NCI-H1105 treated with DMSO at 0.1 percent for 48 hours (cell line): Measurements from ENCODE around the gene ENOSF1.

Experiments used
- DNase-seq: peaks from one replicate; lab custom pipeline; 2025; lab: John Stamatoyannopoulos, UW

ENOSF1 gene

DNA sequence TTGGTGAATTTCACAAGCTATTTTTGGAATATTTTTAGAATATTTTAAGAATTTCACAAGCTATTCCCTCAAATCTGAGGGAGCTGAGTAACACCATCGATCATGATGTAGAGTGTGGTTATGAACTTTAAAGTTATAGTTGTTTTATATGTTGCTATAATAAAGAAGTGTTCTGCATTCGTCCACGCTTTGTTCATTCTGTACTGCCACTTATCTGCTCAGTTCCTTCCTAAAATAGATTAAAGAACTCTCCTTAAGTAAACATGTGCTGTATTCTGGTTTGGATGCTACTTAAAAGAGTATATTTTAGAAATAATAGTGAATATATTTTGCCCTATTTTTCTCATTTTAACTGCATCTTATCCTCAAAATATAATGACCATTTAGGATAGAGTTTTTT, 39.1 kb downstream of the ENOSF1 start:
- no peak for DNase-seq

DNA sequence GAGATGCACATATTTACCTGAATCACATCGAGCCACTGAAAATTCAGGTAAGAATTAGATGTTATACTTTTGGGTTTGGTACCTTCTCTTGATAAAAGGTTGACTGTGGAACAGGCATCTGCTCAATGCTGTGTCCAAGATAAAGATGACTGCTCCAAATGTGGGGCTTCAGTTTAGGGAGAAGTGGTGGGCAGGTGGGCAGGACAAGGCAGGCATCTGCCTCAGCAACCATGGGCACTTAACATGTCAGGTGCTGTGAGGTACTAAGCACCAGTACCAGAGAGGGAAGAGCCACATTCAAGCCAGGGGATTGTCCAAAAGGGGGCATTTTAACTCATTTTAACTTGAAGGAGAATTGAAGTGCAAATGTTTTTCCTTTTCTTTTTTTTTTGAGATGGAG, 41.0 kb downstream of the ENOSF1 start:
- no peak for DNase-seq

DNA sequence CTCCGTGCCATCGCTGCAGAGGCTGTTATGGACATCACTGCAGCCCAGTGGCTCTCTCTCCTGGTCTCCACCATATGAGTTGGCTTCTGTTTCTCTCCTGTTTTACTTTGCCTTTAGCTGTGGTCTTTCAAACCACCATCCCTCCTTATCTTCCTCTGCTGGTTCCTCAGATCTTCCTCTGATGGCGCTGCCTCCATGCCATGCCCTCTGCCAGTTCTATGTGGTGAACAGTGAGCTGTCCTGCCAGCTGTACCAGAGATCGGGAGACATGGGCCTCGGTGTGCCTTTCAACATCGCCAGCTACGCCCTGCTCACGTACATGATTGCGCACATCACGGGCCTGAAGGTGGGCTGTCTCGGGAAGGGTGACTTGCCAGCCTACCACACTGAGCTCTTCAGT, 41.9 kb downstream of the ENOSF1 start:
- DNase-seq, result no peak

DNA sequence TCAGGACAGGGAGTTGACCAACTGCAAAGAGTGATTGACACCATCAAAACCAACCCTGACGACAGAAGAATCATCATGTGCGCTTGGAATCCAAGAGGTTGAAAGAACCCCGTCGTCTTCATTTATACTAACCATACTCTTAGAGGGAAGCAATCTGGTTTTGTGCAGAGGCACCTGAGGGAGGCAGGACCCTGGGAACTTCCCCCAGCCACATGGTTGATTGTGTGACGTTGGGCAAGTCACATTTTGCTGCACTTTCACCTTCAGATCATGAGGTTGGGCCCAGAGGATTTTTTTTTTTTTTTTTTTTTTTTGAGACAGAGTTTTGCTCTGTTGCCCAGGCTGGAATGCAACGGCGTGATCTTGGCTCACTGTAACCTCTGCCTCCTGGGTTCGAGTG, 43.4 kb downstream of the ENOSF1 start:
- no peak for DNase-seq

DNA sequence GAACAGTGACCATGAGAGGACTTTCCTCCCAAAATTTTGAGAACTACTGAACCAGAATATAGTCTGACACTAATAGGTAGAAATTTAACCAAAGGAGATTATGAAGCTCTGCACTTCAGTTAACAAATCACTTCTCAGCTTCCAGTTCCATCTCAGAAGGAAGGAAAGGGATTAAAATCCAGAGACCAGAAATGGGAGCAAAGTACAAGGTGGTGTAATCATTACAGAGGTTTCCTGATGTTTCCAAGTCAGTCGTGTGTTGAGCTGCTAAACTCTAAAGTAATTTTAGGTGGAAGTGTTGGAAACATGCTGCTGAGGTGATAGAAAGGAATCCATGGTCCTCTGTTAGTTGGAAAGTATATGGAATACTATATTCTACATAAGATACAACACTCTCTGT, 44.2 kb downstream of the ENOSF1 start:
- DNase-seq, result no peak

DNA sequence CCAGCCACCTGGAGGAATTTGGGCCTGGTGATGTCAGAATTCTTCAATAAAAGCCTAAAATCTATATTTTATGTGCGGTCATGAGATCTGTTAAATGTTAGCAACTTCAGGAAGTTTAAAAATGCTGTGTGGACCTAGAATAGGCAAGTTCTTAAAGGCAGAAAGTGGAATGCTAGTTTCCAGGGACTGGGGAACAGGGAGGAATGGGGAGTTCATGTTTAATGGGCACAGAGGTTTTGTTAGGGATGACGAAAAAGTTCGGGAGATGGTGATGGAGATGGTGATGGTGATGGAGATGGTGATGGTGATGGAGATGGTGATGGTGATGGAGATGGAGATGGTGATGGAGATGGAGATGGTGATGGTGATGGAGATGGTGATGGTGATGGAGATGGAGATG, 45.8 kb downstream of the ENOSF1 start:
- DNase-seq, result no peak

DNA sequence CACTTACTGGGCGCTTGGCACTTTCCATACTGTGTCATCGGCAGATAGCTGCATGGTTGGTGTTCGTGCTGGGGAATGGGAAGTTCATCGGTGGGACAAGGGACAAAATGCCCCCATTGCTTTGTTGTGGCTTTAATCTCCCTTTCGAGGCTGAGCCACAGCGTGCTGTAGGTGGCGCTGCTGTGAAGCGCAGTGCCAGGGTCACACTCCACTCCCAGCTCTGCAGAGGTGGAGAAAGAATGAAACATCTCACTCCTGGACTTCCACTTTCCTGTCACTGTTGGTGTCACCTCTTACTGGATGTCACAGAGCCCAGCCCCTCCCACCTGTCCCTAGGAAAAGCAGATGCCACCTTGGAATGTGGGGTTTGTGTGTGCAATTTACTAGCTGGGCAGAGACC, 46.3 kb downstream of the ENOSF1 start:
- DNase-seq, result no peak

DNA sequence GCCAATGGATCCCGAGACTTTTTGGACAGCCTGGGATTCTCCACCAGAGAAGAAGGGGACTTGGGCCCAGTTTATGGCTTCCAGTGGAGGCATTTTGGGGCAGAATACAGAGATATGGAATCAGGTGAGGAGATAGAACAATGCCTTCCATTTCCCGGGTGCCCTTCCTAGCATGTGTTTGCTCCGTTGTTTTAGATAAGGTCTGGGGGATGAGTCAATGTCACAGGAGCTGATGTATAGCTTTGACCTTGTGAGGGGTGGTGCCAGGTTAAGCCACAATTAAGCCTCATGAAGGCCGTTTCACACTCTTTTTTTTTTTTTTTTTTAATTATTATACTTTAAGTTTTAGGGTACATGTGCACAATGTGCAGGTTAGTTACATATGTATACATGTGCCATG, 50.2 kb downstream of the ENOSF1 start:
- no peak for DNase-seq

DNA sequence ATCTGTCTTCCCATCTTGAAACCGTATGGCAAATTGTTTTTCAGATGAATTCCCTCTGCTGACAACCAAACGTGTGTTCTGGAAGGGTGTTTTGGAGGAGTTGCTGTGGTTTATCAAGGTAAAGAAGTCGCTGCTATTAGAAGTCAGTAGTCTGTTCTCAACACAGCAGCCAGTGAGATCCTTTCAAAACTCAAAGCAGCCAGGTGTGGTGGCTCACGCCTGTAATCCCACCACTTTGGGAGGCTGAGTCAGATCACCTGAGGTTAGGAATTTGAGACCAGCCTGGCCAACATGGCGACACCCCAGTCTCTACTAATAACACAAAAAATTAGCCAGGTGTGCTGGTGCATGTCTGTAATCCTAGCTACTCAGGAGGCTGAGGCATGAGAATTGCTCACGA, 52.8 kb downstream of the ENOSF1 start:
- no peak for DNase-seq

DNA sequence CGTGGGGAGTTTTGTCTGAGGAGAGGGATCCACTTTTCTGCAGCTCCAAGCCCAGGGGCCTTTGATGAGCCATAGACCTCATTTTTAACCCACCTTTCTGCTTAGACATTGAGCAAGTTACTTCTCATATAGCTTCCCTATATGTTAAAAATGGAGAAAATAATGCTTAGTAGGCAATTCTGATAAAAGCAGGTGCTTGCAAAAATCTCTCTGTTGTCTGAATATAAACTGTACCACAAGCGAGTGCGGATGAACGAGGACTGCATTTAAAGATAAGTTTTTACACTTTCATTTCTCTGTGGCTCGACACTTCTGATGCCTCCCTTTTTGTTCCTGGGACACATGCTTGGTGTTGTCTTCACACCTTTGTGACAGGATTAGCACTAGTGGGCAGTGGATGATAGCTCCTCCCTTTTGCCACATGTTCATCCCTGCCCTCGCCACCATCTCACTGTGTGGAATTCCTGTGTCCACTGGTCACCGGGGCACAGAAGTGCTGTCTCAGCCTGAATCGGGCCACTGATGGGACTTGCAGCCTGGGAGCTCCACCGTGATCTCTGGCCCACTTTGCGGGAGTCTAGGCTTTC, 53.4 kb downstream of the ENOSF1 start:
- no peak for DNase-seq

DNA sequence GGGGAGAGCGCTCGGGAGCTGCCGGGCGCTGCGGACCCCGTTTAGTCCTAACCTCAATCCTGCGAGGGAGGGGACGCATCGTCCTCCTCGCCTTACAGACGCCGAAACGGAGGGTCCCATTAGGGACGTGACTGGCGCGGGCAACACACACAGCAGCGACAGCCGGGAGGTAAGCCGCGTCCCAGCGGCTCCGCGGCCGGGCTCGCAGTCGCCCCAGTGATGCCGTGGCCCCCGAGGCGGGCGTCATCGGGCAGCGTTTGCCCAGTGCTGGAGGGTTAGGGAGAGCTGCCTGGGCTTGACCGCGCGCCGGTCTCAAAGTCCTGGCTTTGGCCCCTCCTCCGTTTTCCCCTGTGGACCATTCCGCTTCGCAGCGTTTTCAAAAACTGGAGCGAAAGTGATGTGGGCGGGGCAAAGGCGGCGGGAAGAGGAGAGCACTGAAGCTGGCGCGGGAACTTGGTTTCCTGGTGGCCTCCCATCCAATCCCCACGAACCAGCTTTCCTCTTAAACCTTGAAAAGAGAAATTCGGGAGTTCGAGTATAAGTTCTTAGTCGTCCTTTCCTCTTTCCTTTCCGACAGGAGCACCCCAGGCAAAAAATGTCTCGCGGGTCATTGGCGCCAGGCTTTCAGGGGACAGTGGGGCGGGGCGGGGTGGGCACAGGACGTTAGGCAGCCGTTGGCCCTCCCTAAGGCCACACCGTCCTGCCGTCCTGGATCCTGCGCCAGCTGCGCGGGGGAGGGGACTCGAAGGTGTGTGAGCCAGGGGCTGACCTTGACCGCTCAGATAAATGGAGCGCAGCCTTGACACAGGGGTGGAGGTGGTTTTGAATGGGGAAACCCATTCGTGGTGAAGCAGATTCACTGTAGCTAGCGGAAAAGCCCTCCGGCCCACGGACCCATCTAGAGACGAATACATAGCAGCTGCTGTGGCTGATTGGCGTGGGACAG, 54.2 kb downstream of the ENOSF1 start:
- DNase-seq, result peak; percentile 72

DNA sequence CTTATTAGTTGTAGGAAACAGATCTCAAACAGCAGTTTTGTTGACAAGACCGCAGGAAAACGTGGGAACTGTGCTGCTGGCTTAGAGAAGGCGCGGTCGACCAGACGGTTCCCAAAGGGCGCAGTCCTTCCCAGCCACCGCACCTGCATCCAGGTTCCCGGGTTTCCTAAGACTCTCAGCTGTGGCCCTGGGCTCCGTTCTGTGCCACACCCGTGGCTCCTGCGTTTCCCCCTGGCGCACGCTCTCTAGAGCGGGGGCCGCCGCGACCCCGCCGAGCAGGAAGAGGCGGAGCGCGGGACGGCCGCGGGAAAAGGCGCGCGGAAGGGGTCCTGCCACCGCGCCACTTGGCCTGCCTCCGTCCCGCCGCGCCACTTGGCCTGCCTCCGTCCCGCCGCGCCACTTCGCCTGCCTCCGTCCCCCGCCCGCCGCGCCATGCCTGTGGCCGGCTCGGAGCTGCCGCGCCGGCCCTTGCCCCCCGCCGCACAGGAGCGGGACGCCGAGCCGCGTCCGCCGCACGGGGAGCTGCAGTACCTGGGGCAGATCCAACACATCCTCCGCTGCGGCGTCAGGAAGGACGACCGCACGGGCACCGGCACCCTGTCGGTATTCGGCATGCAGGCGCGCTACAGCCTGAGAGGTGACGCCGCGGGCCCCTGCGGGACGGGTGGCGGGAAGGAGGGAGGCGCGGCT, 55.0 kb downstream of the ENOSF1 start, which contains the start of gene TYMS:
Gene TYMS (plus strand): TSS at position 343 of the 690 bp plus-strand sequence. CDS start 90 bp downstream, at position 433.
- peak; percentile 62 for DNase-seq

DNA sequence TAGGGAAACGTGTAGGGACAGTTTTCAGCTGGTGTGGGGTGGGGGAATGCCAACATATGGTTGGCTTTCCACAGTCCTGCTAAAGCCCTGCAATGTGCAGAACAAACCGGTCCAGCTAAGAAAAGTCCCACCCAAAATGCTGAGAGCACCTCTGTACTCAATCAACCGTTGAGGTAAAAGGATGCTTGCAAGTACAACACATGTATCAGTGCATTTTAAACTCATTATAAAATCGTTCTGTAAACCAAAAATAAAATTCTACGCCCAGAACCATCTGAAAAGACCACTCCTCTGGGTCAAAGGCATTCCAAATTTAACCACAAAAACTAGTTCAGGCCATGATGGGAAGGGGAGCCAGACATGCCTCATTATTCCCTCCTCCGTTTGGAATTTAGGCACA, 57.0 kb downstream of the ENOSF1 start:
- no peak for DNase-seq

DNA sequence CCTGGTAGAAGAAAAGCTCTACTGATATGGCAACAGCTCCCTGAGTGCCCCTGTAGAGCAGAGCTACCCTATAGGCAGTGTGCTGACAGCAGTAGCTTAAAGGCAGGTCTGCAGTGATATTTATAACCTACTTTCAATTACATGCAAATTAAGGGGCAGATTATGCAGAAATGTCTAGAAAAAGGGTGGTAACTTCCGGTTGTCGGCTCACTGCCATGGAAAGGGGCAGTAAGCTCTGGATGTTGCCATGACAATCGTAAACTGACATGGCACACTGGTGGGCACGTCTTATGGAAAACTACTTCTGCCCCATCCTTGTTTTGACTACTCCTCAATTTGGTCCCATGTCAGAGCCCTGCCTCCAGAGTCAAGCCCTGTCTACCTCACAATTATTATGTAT, 57.8 kb downstream of the ENOSF1 start:
- no peak for DNase-seq

DNA sequence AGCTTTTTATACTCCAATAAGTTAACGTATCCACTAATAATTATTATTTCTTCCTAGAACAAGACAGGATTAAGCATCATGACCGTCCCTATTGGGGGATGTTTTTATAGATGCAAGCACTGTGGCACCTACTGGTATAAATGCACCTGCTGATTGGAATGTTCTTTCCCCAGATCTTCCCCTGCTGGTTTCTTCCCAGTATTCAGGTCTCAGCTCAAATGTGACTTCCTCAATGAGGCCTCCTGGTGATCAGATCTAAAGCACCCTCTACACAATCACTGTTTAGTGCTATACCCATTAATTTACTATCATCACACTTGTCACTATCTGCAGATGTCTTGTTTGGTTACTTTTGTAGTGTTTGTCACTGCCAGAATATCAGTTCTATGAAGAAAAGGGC, 58.9 kb downstream of the ENOSF1 start:
- DNase-seq, result no peak

DNA sequence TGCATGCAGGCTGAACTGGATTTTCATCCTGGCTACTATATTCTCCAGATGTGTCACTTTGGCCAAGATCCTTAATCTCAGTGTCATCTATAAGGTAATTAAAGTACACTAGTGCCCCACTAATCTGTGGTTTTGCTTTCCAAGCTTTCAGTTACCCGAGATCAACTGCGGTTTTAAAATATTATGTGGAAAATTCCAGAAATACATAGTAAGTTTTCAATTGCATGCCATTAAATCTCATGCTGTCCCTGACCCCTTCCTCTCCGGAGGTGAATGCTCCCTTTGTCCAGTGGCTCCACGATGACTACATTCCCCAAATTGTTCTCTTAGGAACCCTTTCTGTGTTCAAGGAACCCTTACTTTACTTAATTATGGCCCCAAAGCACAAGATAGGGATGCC, 60.3 kb downstream of the ENOSF1 start:
- DNase-seq, result no peak

DNA sequence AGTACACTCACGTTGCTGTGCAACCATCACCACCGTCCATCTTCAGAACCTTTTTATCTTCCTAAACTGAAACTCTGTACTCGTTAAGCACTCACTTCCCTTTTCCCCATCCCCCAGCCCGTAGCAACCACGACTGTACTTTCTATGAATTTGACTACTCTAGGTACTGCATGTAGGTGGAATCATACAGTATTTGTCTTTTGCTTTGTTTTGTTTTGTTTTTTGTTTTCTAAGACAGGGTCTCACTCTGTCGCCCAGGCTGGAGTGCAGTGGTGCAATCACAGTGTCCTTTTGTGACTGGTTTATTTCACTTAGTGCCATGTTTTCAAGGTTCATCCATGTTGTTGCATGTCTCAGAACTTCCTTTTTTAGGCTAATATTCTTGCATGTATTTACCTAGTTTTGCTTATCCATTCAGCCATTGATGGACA, 62.0 kb downstream of the ENOSF1 start:
- DNase-seq, result no peak

DNA sequence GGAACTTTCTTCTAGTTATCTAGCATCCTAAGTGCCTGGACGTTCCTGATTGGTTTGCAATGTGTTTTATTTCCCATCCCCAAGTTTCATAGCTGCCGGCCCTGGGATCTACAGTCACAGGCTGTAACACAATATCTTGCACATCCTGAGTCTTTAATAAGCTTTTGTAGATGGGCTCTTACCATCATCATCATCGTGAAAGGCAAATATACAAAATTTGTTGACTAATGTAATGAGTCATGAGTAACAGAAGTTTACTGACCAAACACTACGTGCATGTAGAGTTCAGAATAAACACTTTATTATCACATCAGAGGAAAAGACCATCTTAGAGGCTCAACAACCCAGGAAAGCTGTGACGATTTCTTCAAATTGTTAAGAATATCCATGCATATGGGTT, 63.1 kb downstream of the ENOSF1 start:
- DNase-seq, result no peak

DNA sequence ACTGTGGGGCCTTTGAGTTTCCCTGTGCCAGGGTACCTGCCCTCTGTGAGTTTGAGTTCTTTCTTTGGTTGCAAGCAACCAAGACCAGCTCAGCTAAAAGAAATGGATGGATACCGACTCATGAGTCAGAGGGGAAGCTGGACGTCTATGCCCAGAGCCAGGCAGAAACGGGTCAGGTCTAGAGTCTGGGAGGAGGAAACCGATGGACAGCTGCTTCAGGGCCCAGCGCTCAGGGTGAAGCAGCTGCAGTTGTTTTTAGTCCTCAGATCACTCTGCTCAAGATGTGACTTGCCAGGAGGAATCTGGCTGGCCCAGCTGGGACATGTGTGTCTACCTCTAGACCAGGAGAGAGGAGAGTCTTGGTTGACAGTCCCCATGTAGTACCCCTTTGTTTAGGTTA, 65.1 kb downstream of the ENOSF1 start:
- DNase-seq, result no peak

DNA sequence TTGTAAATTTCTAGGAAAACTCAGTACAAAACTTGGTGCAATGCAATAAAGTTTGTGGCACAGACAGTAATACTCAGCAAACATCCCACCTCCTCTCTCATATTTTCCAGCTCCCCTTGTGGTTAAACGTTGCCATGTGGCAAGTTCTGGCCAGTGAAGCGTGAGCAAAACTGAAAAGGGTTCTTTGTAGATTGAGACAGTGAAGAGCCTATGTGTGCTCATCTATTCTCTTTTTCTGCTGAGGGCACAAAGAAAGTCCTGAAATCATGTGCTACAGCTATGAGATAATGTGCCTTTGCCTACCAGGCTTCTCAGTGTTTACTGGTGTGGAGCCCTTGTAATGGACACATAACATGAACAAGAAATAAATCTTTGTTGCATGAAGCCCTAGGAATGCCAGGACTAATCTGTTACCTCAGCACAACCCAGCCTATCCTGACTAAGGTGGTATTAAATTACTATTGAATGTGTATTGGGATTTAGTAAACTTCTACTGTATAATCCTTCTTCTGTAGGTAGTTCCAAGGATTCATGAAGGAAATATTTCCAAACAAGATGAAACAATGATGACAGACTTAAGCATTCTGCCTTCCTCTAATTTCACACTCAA, 67.9 kb downstream of the ENOSF1 start:
- DNase-seq, result no peak

DNA sequence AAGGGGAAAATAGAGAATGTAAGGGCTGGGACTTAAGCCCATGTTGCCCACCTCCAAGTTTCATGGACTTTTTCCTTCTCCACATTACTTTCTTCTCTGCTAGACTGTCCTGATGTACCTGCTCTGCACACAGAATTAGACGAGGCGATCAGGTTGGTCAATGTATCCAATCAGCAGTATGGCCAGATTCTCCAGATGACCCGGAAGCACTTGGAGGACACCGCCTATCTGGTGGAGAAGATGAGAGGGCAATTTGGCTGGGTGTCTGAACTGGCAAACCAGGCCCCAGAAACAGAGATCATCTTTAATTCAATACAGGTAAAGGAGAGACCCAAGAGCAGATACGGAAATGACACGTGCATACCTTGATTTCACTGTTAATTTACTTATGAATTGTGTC, 71.2 kb downstream of the ENOSF1 start:
- no peak for DNase-seq

DNA sequence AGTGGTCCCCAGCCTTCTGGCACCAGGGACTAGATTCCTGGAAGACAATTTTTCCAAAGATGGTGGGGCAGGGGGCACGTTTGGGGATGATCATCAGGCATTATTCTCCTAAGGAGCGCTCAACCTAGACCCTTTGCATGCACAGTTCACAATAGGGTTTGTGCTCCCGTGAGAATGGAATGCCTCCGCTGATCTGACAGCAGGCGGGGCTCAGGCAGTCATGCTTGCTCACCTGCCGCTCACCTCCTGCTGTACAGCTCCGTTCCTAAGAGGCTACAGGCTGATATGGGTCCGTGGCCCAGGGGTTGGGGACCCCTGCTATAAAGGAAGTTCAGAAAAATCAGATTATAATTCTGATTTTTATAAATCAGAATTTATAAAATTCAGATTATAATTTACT, 77.3 kb downstream of the ENOSF1 start:
- no peak for DNase-seq
